Measurements from ENCODE around the gene KCNJ9. TPM values are rescaled to one million over a fixed set of nuclear protein-coding genes. Genes with fewer than 3 reads are reported as not detected.

The KCNJ9 gene
- total RNA-seq, 1 donor from 2014 or later, result not detected

DNA sequence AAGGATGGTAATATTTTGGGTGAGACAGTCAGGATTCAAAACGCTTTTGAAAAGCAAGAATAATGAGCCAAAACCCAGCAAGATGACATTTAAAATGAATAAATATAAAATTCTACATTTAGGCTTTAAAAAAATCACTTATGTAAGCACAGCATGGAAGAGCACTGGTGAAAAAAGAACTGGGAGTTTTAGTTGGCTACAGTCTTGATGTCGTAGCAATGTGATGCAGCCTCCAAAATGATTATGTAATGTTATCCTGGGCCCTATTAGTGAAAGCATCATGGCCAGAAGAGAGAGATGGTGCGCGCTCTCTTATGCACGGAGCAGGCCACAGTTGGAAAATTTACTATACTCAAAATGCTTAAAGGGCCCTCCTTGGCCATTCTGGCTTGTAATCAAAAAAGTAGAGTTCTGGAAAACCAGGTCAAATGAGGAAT, 5.1 kb downstream of the KCNJ9 start:
- DNase-seq (ENCODE audit: extremely low read depth, low read depth, low spot score), result no peak

DNA sequence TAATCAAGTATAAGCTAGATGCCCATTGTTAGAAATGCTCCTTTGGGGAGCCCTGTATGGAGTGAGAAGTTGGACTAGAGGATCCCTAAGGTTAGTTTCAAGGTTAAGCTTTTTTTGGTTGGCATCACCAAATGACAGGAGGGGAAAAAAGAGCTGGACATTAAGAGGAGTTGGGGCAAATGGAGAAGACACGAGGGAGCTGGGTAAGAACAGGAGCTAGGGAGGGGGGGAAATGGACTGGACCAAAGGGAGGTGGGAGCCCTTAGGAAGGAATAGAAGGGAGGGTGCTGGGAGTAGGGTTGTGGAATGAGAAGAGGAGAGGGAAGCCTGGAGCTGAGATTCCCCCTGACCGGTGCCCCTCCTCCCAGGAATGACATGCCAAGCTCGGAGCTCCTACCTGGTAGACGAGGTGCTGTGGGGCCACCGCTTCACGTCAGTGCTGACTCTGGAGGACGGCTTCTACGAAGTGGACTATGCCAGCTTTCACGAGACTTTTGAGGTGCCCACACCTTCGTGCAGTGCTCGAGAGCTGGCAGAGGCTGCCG, 5.9 kb downstream of the KCNJ9 start:
- no peak for DNase-seq (ENCODE audit: extremely low read depth, low read depth, low spot score)

DNA sequence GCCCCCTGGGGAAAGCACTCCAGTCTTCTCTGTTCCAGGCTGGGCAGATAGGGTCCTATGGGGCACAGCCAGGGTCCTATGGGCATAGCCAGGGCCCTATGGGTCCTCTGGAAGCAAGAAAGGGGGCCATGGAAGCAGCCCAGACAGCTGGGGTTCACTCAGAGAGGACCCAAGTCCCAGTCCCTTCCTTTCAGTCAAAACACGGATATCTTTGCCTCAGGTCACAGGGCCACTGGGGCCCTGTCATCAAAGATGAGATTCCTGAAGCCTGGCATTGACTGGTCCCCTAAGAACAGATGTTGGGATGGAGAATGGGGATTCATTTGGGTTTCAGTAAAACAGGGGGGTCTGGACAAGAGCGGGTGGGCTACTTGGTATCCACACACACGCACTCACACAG, 8.5 kb downstream of the KCNJ9 start:
- DNase-seq (ENCODE audit: extremely low read depth, low read depth, low spot score), result no peak

DNA sequence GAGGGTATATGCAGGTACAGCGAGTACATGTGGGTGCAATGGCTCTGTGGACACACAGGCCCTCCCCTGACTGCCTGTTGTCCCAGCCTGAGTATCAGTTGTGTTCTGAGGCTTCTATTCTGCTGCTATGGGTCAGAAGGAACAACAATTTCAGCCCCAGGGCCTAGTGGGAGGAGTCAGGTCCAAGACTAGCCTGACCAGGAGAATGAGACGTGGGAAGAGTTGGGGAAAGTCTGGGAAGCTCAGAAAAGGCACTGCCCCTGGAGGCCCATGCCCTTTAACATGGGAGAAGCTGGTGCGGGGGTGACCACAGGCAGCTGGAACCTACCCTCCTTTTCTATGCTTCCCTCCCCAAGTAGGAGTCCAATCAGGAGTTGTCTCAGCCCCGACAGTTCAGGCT, 9.4 kb downstream of the KCNJ9 start:
- DNase-seq (ENCODE audit: extremely low read depth, low read depth, low spot score), result no peak

DNA sequence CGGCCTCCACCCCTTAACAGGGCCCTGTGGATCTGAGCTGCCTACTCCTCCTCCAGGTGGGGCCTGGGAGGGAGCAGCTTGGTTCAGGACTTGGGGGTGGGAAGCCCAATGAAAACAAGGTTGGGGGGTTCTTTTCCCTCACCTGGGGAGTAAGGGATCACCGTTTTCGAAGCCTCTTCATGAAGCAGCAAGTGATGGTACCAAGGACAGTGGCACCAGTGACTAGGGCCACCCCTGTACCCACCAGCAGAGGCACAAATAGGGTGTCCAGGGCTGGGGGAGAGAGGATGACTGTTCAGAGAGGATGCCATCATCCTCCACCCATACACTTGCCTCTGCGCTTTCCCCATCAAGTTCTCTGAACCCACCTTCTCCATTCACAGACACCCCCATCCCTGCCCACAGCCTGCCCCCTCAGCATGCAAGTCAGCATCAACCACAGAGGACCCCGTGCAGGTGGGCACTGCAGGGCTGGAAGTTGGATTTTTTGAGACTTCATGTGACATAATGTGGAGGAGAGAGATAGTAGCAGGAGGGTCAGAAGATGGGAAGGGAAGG, 10.4 kb downstream of the KCNJ9 start:
- no peak for DNase-seq (ENCODE audit: extremely low read depth, low read depth, low spot score)

DNA sequence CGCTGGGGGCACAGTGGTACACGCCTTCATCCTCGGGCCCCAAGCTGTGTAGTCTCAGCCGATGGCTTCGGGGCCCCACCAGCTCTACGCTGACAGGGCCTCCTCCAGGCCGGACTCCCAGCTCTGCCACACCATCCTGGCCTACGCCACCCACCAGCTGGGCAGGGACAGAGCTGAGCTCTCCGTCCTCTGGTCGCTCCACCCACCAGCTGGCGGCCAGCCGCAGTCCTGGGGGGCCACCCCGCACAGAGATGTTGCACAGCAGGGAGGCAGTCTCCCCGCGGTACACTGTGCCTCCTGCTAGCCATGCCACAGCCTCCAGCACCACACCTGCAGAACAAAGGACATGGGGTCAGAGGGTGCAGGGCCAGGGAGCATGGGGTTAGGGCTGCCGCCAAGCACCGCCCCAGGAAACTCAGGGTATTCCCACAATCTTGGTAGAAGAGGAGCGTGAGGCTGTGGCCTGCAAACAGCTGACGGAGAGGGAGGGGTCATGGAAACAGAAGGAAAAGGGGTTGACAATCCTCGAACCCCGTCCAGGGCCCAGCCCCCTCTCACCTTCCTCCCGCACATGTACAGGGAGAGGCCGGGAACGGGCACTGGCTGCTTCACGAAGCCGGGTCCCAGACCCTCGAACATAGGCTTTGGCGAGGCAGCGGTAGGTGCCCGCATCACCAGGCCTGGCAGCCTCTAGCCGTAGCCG, 11.2 kb downstream of the KCNJ9 start:
- no peak for DNase-seq (ENCODE audit: extremely low read depth, low read depth, low spot score)

DNA sequence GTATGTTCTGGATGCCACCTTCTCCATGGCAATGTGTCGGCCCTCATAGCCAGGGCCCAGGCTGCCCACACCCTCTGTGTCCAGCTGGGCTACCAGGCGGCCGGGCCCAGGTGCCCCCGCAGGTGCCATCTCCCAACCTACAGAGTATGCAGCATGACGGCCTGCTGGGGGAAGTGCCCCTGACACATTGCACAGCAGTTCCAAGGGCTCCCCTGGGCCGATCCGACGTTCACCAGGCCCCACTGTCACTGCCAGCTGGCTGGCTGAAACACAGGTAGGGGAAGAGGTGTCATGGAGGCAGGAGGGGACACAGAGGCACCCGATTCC, 11.7 kb downstream of the KCNJ9 start:
- no peak for DNase-seq (ENCODE audit: extremely low read depth, low read depth, low spot score)

DNA sequence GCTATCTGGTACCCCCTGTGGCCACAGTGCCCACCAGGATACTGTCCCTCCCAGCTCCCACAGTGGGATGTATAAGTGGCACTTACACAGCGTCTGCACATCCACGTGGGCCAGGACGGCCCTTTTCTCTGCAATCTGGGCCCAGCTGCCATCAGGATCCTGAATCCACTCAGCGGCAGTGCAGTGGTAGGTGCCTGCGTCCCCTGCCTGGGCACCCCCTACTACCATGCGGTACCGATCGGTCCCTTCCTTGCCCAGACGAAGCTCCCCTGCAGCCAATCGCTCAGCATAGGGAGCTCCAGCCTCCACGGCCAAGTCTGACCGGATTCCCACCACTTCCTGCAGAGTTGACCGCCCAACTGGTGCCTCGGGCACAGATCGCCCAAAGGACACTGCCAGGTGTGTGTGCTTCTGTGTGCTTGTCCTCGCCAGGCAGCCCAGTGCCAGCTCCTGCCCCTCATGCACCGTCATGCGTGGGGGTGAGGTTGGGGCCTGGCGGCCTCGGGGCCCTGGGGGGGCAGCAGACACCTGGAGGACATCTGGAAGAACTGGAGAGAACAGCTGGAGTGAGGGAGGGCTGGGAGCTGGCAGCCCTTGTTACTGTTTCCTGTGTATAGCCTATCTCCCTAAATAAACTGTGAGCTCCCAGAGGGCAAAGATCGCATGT, 12.4 kb downstream of the KCNJ9 start:
- DNase-seq (ENCODE audit: extremely low read depth, low read depth, low spot score), result no peak

DNA sequence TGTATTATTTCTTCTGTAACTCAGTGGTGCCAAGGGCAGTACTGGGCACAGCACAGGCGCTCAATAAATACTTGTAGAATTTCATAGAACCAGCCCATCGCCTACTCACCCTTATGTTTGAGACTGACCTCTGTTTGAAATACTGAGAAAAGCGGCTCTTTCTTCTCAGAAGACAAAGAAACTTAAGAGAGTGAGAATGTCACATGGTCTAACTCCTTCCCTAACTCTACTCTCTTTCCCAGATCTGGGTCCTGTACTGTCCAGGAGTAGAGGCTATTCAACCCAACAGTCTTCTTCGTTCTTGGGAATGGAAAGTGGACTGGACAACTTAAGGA, 12.9 kb downstream of the KCNJ9 start:
- DNase-seq (ENCODE audit: extremely low read depth, low read depth, low spot score), result no peak

DNA sequence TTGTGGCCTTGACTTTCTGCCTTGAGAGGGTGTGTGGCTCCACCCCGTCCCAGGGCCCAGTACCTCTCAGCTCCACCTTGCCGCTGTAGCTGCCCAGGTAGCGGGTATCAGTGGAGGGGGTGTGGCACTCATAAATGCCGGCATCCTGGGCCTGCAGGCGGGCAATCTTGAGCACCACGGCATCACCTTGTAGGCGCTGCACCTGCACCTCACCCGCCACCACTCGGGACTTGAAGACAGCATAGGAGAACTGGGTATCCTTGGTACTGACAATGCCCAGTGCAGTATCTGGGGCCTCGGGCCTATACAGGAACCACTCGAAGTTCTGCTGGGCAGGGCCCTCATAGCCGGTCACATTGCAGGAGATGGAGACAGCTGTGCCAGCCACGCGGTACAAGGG, 13.5 kb downstream of the KCNJ9 start:
- no peak for DNase-seq (ENCODE audit: extremely low read depth, low read depth, low spot score)

DNA sequence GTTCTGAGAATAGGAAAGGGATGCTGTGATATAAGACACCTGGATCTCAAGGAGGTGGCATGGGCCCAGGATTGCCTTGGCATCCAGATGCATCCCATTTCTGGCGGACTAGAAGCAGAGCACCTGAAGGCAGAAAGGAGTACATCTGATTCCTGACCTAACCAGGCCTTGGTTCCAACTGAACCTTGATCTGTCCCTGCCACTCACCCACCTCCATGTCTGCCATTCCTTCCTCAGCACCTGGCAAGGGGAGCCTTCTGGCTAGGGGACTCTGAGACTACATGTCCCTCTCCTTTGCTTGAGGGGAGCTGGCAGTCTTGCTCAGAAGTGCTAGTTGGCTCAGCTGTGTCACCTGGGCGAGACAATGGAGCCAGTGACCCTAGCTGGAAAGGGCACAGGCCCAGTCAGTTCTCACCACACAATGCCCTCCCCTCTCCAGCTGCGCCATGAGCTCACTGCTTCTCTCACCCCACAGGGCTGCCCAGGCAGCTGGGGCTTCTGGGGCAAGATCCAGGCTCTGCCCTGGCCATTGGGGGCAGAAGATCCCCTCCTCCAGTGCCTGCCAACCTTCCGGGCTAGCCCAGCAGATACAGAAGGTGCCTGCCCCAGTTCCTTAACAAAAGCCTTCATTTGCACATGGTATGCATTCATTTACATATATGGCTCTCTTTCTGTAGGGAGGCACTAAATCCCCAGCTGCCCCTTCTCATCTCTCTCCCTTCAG, 14.2 kb downstream of the KCNJ9 start:
- DNase-seq (ENCODE audit: extremely low read depth, low read depth, low spot score), result no peak

DNA sequence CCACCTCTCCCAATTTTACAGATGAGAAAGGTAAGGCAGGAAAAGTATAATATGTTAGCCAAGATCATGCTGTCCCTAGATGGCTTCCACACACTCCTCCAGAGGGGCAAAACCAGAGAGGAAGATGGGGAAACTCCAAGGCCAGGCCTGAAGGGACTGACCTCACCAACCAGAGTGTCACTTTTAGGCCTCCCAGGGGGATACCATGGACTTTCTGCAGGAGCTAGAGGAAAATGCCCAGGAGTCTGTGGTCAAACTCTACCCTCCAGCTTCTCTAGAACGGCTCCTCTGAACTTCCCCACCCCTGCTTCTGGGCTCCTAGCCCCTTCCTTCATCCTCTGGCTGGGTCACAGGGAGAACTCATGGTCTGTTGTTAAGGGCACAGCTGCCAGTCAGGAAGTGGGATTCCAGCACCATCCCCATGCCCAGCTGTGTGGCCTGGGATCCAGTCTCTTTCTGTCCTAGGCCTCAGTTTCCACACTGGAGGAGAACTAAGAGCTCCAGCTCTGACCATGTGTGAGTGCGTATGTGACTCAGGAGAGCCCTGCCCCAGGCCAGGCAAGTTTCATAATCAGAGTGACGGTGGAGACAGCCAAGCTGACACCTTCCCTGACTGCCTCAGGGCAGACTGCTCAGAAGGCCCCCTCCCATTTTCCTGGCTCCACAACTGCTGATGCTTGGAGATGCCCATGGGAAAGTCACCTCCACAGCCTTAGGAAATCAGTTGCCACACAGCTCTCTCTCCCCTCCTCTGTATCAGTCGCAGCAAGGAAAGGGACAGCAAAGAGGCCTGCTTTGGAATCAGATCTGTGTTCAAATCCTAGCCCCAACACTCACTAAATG, 15.2 kb downstream of the KCNJ9 start:
- DNase-seq (ENCODE audit: extremely low read depth, low read depth, low spot score), result no peak

DNA sequence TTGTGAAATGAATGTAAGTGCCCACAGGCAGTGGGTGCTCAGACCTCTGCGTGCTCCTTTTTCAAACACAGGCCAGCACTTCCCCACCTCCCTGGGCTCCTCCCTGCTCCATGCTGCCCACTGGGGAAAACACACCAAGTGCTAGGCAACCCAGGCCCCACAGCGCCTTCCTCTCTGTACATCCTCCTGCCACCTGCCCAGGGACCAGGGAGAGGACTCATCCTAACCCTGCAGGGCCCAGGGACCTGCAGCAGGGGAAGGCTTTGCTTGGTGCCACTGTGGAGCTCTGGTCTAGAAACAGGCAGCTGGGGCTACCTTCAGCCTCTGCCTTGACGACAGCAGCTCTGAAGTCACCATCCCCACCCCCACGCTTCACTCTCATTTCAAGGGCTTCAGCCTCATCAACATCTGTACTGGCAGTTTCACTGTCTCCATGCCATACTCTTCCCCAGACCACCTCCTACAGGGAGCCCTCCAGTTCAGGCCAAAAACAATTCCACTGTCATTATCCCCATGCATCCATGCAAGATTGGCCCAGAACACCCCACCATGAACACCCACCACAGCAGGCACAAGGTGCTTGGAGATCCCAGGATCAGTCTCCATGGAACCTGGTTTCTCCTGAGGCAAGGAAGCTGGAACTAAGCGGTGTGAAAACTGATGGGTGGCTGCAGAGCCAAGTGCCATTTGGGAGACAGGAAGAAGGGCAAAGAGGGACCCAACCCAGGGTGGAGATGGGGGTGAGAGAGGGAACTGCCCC, 16.0 kb downstream of the KCNJ9 start:
- no peak for DNase-seq (ENCODE audit: extremely low read depth, low read depth, low spot score)

DNA sequence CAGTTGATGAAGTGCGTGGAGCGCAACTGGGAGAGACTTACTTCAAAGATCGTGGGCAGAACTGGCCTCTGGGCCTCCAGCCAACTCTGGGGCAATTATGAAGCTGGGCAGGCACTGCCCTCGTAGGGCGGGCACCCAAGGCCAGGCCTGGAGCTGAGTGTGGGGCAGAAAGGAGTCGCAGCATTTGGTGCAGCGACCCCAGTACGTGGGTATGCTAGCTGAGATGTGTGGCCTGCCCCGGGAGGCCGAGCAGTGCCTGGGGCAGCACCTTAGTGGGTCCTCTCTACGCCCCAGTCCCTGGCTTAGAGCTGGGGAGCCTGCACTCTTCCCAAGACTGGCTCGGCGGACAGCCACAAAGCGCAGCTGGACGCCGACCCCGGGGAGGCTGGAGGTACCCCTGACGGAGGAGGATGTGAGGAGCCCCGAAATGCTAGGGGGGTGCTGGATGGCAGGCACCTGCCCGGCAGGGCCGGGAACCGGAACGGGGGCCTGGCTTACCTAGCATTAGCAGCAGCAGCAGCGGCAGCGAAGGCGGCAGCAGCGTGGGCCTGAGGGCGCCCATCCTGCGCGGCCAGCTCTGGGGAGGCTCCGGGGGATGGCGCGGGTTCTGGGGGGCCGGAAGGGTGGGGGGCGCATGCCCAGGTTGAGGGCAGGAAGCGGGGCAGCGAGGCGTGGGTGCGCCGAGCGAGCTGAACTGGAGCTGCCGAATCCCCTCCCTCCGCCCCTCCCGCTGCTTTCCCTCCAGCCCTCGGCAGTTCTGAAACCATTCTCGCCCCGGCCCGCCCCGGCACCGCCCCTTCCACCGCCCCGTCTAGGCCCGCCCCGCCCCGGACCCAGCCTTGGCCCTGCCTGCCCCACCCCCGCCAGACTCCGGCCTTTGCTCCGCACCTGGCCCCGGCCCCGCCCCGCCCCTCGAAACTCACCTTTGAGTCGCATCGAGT, 16.8 kb downstream of the KCNJ9 start, which contains the start of gene IGSF8:
Gene IGSF8 (minus strand): TSS at position 709 of the 941 bp plus-strand sequence. CDS start 147 bp downstream, at position 562.
- DNase-seq (ENCODE audit: extremely low read depth, low read depth, low spot score), result no peak

DNA sequence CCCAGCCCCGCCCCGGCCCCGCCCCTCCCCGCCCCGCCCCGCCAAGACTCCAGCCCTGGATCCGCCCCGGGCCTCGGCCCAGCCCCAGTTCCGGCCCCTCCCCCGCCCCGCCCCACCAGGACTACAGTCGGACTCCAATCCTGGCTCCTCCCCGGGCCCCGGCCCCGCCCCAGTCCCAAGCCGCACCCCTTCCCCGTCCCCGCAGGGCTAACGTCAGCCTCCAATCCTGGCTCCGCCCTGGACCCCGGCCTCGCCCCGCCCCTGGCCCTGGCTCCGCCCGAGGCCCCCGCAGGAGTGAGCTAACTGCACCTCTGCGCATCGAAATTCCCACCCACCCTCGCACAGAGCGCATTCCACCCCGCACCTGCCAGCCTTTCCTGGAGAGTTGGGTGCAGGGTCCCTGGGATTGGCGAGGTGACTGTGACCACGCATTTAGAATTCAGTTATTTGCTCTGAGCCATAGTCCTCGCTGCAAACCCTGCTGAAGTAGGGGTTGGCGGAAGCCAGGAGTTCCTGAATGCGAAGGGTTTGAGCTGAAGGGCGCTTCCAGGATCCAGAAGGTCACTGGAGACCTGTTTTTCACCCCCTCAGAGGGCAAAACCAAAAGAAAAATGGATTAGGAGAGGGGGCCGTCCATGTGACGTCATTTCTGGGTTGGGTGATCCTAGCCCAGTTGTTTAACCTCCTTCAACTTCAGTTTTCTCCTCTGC, 17.7 kb downstream of the KCNJ9 start:
- no peak for DNase-seq (ENCODE audit: extremely low read depth, low read depth, low spot score)

DNA sequence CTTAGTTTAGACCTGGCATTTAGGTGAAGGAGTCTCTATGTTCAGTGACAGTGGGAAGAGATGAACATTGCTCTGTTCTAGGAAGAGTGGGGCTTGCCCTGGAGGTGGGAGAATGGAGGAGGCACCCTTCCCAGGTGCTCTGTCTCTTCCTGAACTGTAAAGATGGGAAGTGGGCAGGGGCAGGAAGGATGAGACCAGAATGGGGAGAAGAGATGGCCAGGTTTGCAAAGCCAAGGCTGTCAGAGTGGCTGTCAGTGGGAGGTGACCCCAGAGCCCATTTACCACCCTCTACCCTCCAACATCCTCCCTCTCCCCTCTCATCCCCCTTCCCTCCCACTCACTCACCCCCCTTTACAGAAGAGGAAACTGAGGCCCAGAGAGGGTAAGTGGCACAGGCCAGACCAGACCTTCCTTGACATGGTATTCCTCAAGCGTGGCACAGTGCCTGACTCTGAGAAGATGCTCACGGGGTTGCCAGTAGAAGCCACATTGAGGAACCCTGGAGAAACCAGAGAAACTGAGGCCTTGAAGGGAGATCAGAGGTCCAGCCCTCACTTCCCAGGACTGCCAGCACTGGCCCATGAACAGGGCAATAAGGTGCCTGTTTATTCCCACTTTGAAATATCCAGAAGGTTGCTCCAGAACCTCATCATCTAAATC, 18.5 kb downstream of the KCNJ9 start:
- DNase-seq (ENCODE audit: extremely low read depth, low read depth, low spot score), result no peak

DNA sequence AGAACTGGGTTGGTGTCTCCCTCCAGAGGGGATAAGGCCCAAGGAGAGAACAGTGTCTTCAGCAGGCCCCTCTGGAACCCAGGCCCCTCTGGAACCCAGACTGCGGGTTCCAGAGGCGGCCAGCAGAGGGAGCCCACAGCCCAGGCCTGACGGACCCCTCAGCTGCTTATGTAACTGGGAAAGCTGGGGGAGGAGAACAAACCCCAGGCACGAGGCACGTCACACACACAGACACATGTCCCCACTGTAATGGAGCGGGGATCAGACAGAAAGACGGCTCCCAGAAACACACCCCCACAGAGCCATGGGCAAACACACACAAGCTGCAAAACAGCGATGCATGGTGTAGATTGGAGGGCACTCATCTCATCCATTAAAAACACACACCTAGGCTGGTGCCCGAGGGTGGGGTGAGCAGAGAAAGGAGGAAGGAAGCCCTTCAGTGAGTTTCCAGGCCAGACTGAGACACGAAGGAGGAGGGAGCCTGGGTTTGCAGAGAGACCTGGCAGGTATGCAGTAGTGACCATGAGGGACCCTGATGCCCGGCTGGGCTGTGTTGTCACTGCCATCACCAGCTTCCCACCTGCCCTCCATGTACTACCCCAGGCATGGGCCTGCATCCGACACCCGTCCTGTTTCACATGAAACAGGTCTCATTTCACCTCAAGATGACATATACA, 19.8 kb downstream of the KCNJ9 start:
- DNase-seq (ENCODE audit: extremely low read depth, low read depth, low spot score), result no peak
